Nephron progenitor cell (in vitro differentiated cells): ENCODE measurements around the gene TBCD.
A peak's percentile ranks its signal among the peaks of the same experiment; 100 is the strongest.

ENCODE experiments used
- DNase-seq: peaks from one replicate; pipeline ENCODE4 v3.0.0; 2021
- H3K27ac Mint-ChIP-seq: 2 replicates; pipeline ENCODE4 v1.8.0; 2021; ENCODE audit warnings: mild to moderate bottlenecking, moderate library complexity, mixed read lengths
- H3K27me3 Mint-ChIP-seq: 2 replicates; pipeline ENCODE4 v1.8.0; 2021; ENCODE audit warnings: mild to moderate bottlenecking, low read depth, mixed read lengths; ENCODE audit not compliant: poor library complexity
- H3K36me3 Mint-ChIP-seq: 2 replicates; pipeline ENCODE4 v1.8.0; 2021; ENCODE audit warnings: low read depth, mixed read lengths
- H3K4me1 Mint-ChIP-seq: 2 replicates; pipeline ENCODE4 v1.8.0; 2021; ENCODE audit warnings: mixed read lengths
- H3K4me3 Mint-ChIP-seq: 2 replicates; pipeline ENCODE4 v1.8.0; 2021; ENCODE audit warnings: mild to moderate bottlenecking, moderate library complexity, mixed read lengths
- H3K9me3 Mint-ChIP-seq: 2 replicates; pipeline ENCODE4 v1.8.0; 2021; ENCODE audit warnings: mild to moderate bottlenecking, moderate library complexity, mixed read lengths
- TF ChIP-seq, protein P1 (sequence below): fragments of 200-600 bp; sonication (generic); IDR thresholded peaks from 2 replicates; pipeline ENCODE4 v1.5.0; 2021; ENCODE audit warnings: antibody characterized with exemption

The TBCD gene

DNA sequence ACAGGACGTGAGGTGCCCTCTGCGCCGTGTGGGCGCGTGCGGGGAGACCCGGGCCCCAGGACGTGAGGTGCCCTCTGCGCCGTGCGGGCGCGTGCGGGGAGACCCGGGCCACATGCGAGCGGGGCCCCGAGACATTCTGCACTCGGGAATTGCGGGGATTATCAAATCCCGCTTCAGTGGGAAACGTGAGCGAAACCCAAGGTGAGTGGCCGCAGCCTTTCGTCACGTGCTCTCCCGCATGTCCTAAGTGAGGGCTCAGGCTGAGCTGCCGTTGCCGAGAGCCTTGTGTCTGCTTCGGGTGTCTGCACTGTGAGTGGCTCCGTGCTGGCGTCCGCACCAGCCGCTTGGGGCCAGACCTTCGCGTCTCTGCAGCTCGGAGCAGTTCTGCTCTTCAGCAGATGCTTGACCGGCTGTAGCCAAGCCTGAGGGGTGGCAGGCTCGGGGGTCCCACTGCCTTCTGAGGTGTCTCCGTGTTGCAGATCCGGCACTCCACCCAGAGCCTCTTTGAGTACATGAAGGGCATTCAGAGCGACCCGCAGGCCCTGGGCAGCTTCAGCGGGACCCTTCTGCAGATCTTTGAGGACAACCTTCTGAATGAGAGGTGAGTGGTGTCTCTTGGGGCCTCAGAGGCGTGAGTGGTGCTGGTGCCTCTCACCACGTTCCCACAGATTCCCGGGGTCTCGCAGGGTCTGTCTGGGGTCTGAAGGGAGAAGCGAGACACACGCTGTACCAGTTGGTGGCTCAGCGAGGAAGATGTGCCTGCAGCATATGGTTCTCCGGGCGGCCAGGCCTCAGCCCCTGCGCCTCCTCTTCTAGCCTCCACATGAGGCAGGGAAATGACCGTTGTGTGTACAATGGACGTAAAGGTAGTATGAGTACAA lies 178.4 kb downstream of the TBCD start:
- Mint-ChIP-seq H3K9me3 (no peaks in the 10 kb centered on the region), H3K27ac (peak overlapping the region; percentile 32), H3K4me3 (no peak overlapping the region), H3K36me3 (peaks cover 66% of the 10 kb centered on the region), H3K4me1 (peaks cover 20% of the 10 kb centered on the region), H3K27me3 (peaks cover 5% of the 10 kb centered on the region)
- DNase-seq = no peak
- TF ChIP-seq, protein P1, sequence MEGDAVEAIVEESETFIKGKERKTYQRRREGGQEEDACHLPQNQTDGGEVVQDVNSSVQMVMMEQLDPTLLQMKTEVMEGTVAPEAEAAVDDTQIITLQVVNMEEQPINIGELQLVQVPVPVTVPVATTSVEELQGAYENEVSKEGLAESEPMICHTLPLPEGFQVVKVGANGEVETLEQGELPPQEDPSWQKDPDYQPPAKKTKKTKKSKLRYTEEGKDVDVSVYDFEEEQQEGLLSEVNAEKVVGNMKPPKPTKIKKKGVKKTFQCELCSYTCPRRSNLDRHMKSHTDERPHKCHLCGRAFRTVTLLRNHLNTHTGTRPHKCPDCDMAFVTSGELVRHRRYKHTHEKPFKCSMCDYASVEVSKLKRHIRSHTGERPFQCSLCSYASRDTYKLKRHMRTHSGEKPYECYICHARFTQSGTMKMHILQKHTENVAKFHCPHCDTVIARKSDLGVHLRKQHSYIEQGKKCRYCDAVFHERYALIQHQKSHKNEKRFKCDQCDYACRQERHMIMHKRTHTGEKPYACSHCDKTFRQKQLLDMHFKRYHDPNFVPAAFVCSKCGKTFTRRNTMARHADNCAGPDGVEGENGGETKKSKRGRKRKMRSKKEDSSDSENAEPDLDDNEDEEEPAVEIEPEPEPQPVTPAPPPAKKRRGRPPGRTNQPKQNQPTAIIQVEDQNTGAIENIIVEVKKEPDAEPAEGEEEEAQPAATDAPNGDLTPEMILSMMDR = no peak

DNA sequence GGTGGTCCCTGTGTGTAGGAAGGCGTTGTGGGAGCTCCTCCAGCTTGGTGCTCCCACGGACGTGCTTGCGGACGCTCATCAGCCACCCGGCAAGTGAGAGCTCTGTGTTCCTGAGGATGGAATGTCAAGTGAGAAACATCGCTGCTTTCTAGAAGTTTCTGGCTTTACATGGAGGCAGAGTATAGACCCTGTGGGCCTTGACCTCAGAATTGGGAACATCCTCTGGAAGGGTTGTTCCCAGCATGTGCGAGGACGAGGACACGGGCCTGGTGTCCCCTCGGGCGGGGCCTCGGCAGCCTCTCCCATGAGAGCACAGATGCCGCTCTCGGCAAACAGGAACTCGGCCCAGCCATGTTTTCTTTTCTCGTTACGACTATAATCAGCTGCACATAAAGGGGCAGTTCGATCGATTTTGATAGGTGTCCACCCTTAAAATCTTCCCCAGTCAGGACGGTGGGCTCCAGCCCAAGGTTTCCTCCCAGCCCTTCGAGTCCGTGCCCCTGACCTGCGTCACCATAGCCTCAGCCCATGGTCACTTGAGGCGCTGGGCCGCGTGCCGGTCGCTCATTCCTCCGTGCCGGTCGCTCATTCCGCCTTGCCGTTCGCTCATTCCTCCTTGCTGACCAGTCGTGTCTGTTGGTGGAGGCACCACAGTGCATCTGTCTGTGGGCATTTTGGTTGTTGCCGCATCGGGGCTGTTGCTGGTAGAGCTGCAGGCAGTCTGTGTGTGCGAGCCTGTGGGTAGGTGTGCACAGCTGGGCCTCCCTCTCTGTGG lies 179.2 kb downstream of the TBCD start:
- H3K4me3 Mint-ChIP-seq = no peak overlapping the region
- H3K9me3 Mint-ChIP-seq = no peaks in the 10 kb centered on the region
- peaks cover 28% of the 10 kb centered on the region for H3K4me1 Mint-ChIP-seq
- H3K27me3 Mint-ChIP-seq = peaks cover 5% of the 10 kb centered on the region
- TF ChIP-seq, protein P1 = no peak
- DNase-seq = no peak
- peaks cover 73% of the 10 kb centered on the region for H3K36me3 Mint-ChIP-seq
- H3K27ac Mint-ChIP-seq = peak overlapping the region; percentile 97

DNA sequence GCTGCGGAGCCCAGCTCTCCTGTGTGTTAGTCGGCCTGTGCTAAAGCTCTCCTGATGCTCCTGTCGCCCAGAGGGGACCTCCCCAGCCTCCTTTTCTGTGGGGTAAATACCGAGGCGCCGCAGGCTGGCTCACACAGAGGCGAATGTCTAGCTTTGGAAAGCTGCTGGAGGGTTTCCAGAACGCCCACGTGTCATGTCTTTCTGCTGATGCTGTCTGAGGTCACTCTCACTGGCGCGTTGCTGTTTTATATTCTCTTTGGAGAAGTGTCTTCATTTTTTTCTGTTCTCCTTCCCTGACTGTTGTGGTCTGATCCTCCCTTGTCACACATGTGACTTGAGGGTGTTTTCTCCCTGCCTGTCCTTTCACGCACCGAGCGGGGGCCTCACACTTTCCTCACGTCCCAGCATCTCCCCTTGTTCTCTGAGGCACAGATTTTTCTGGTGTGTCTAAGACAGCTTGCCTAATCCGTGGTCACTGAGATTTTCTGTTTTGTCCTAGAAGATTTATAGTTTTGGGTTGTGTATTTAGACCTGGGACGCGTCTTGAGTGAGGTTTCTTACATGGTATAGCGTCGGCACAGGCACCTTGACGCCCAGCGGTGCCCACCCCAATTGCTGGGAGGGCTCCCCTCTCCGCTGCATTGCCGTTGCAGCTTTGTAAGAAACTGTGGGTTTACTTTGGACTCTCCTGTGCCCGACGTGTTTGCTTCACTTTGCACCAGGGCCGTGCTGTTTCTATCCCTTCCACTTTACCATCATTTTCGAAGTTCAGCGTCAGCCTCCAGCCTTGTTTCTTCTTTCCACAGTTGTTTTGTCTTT lies 180.0 kb downstream of the TBCD start:
- Mint-ChIP-seq H3K36me3 (peaks cover 69% of the 10 kb centered on the region), H3K27ac (peak overlapping the region; percentile 97), H3K27me3 (peaks cover 3% of the 10 kb centered on the region), H3K4me1 (peaks cover 26% of the 10 kb centered on the region), H3K9me3 (no peaks in the 10 kb centered on the region), H3K4me3 (no peak overlapping the region)
- TF ChIP-seq, protein P1 = no peak
- no peak for DNase-seq

DNA sequence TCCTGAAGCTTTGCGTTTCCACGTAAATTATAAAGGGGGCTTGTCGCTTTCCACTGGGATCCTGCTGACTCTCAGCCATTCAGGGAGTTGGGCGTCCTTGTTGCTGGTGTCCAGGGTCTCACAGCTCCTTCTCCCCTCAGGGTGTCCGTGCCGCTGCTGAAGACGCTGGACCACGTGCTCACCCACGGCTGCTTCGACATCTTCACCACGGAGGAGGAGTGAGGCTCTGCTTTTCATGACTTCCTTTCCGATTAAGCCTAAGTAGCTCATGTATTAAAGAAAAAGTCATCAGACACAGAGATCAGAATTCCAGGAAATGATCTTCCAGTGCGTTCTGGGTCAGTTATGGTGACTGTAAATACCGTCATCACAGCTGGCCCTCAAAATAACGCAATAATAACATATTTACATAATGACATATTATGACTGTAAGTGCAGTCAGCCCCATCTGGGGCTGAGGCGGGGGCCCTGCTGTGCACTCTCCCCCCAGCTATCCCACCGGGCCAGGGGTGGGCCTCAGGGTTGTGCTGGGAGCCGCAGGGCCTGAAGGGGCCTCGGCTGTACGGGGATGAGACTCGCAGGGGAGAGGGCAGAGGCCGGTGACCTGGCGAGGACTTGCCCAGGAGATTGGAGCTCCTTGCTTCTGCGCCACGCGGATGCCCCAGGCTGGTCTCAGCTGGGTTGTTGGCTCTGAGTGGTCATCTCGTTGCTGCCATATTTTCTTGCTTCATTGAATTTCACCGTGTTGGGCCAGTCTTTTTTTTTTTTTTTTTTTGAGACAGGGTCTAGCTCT lies 180.8 kb downstream of the TBCD start:
- Mint-ChIP-seq H3K4me1 (peaks cover 26% of the 10 kb centered on the region), H3K9me3 (no peaks in the 10 kb centered on the region), H3K36me3 (peaks cover 64% of the 10 kb centered on the region), H3K27ac (peak overlapping the region; percentile 97), H3K27me3 (peaks cover 3% of the 10 kb centered on the region), H3K4me3 (no peak overlapping the region)
- TF ChIP-seq, protein P1 = no peak
- no peak for DNase-seq

DNA sequence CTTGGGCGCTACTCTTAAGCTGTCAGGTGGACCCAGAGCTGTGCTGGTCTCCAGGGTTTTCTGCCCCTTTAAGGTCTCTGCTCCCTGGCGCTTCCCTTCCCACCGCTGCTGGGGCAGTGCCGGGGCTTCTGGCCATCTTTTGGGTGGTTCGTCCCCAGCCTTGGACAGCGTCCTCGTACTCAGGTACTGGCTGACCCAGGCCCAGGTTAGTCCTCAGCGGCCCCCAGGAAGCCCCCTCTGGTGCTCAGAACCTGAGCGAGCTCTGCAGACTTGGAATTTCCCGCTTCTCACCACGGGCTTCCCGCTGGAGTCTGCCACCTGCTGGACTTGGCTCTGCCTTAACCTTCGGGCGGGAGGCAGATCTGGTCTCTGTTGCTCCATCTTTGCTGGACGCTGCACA lies 182.0 kb downstream of the TBCD start:
- Mint-ChIP-seq H3K36me3 (peaks cover 68% of the 10 kb centered on the region), H3K4me1 (peaks cover 32% of the 10 kb centered on the region), H3K9me3 (no peaks in the 10 kb centered on the region), H3K27ac (no peak overlapping the region), H3K27me3 (peaks cover 3% of the 10 kb centered on the region), H3K4me3 (no peak overlapping the region)
- no peak for DNase-seq
- TF ChIP-seq, protein P1 = no peak
